HEK293 (cell line): ENCODE measurements around the gene INSRR.
A peak's percentile ranks its signal among the peaks of the same experiment; 100 is the strongest.

Experiments
- CTCF ChIA-PET: fragments of 350-600 bp; formaldehyde crosslinking; extraction: SDS; loops from one replicate; lab custom pipeline; 2021; ENCODE audit warnings: antibody characterized with exemption; lab: Yijun Ruan, JAX
- POLR2A ChIA-PET: fragments of 300-600 bp; formaldehyde crosslinking; extraction: SDS; loops from one replicate; lab custom pipeline; 2020; ENCODE audit warnings: antibody characterized with exemption, inconsistent platforms; lab: Yijun Ruan, JAX
- H3K27ac ChIP-seq: fragments of 200-500 bp; sonication (Bioruptor generic); 2 replicates; pipeline ENCODE4 v1.5.1; 2014; ENCODE audit warnings: low read depth, low read length, control low read depth, inconsistent platforms; ENCODE audit errors: extremely low read depth
- H3K36me3 ChIP-seq, 2 experiments: fragments of 200-500 bp in 1 of 2; sonication (Bioruptor generic) in 1 of 2; 1 replicate in 1 of 2; 2 replicates in 1 of 2; pipeline ENCODE4 v1.5.1; 2014 to 2017; ENCODE audit warnings: inconsistent platforms in 2 of 2, low read length in 2 of 2; ENCODE audit not compliant: control insufficient read depth in 2 of 2, insufficient read depth in 1 of 2
- H3K4me1 ChIP-seq: fragments of 200-500 bp; sonication (Bioruptor generic); 2 replicates; pipeline ENCODE4 v1.5.1; 2014; ENCODE audit warnings: mild to moderate bottlenecking, low read length, inconsistent platforms; ENCODE audit not compliant: control insufficient read depth, insufficient read depth
- H3K4me3 ChIP-seq: 2 replicates; pipeline ENCODE4 v1.5.1; 2011; ENCODE audit warnings: low read depth, mild to moderate bottlenecking, control low read depth, low read length, moderate library complexity
- H3K9me3 ChIP-seq: fragments of 200-500 bp; sonication (Bioruptor generic); 2 replicates; pipeline ENCODE4 v1.5.1; 2014; ENCODE audit warnings: low read depth, low read length, inconsistent platforms; ENCODE audit not compliant: control insufficient read depth, insufficient read depth
- GLIS1 ChIP-seq: fragments of 450-650 bp; formaldehyde crosslinking; IDR thresholded peaks from 2 replicates; pipeline ENCODE4 v1.5.1; 2016; ENCODE audit warnings: missing biosample characterization, missing genetic modification characterization
- GLIS2 ChIP-seq: fragments of 450-650 bp; formaldehyde crosslinking; IDR thresholded peaks from 2 replicates; pipeline ENCODE4 v1.5.1; 2016; ENCODE audit warnings: missing biosample characterization, missing genetic modification characterization
- KLF16 ChIP-seq: fragments of 450-650 bp; formaldehyde crosslinking; IDR thresholded peaks from 2 replicates; pipeline ENCODE4 v1.5.1; 2017; ENCODE audit warnings: missing biosample characterization, missing genetic modification characterization
- SETDB1 ChIP-seq: IDR thresholded peaks from one replicate; pipeline ENCODE4 v1.6.1; 2017; ENCODE audit warnings: mild to moderate bottlenecking, low read length, moderate library complexity, mixed read lengths; ENCODE audit not compliant: insufficient read length
- ZBTB10 ChIP-seq: fragments of 450-650 bp; formaldehyde crosslinking; IDR thresholded peaks from 2 replicates; pipeline ENCODE4 v1.5.1; 2016; ENCODE audit warnings: missing biosample characterization, missing genetic modification characterization
- ZBTB26 ChIP-seq: fragments of 450-650 bp; formaldehyde crosslinking; optimal IDR thresholded peaks from 2 replicates; pipeline ENCODE3; 2016; ENCODE audit warnings: missing biosample characterization, mild to moderate bottlenecking, missing genetic modification characterization
- ZBTB48 ChIP-seq: fragments of 450-650 bp; formaldehyde crosslinking; IDR thresholded peaks from 2 replicates; pipeline ENCODE4 v1.5.1; 2016; ENCODE audit warnings: missing biosample characterization, missing genetic modification characterization
- ZBTB7A ChIP-seq: fragments of 450-650 bp; formaldehyde crosslinking; IDR thresholded peaks from 2 replicates; pipeline ENCODE4 v1.5.1; 2016; ENCODE audit warnings: low read depth, missing biosample characterization, missing genetic modification characterization
- ZEB2 ChIP-seq: fragments of 450-650 bp; formaldehyde crosslinking; IDR thresholded peaks from 2 replicates; pipeline ENCODE4 v1.5.1; 2016; ENCODE audit warnings: missing biosample characterization, missing genetic modification characterization
- ZNF10 ChIP-seq: fragments of 450-650 bp; formaldehyde crosslinking; IDR thresholded peaks from 2 replicates; pipeline ENCODE4 v1.5.1; 2017; ENCODE audit warnings: missing biosample characterization, missing genetic modification characterization
- ZNF274 ChIP-seq, 2 experiments: fragments of 200-500 bp in 1 of 2; fragments of 450-650 bp in 1 of 2; sonication (Bioruptor generic) in 1 of 2; formaldehyde crosslinking in 1 of 2; IDR thresholded peaks; 2 replicates each; pipeline versions ENCODE4 v1.5.1 to v1.6.1; 2014 to 2016; ENCODE audit warnings: borderline replicate concordance in 1 of 2, inconsistent platforms in 1 of 2, low read length in 1 of 2, missing biosample characterization in 1 of 2, missing genetic modification characterization in 1 of 2
- ZNF398 ChIP-seq: fragments of 450-650 bp; formaldehyde crosslinking; IDR thresholded peaks from 2 replicates; pipeline ENCODE4 v1.5.1; 2017; ENCODE audit warnings: missing biosample characterization, missing genetic modification characterization
- ZNF629 ChIP-seq: fragments of 450-650 bp; formaldehyde crosslinking; IDR thresholded peaks from 2 replicates; pipeline ENCODE4 v1.5.1; 2017; ENCODE audit warnings: missing biosample characterization, missing genetic modification characterization
- ZNF707 ChIP-seq: fragments of 450-650 bp; formaldehyde crosslinking; IDR thresholded peaks from 2 replicates; pipeline ENCODE4 v1.5.1; 2016; ENCODE audit warnings: missing biosample characterization, missing genetic modification characterization
- TF ChIP-seq, protein P1 (sequence below): fragments of 450-650 bp; formaldehyde crosslinking; IDR thresholded peaks from 2 replicates; pipeline ENCODE4; 2016; ENCODE audit warnings: missing biosample characterization, missing genetic modification characterization
- TF ChIP-seq, protein P2 (sequence below): fragments of 450-650 bp; formaldehyde crosslinking; IDR thresholded peaks from 2 replicates; pipeline ENCODE4 v1.5.1; 2016; ENCODE audit warnings: missing biosample characterization, missing genetic modification characterization, low read depth
- TF ChIP-seq, protein P3 (sequence below): sonication (generic); formaldehyde crosslinking; IDR thresholded peaks from 2 replicates; pipeline ENCODE4 v1.8.1; 2022; ENCODE audit warnings: mild to moderate bottlenecking, moderate library complexity, missing genetic modification reagents

INSRR gene

GRCh38 chr1:156882543-156882942 lies 23.6 kb upstream of the INSRR start:
- TF ChIP-seq ZNF274 (IDR thresholded peaks at IDR 0.05; ENCODE audit: low read length) (no peak), ZNF274 (tag by site-specific recombination; IDR thresholded peaks at IDR 0.05; ENCODE audit: borderline replicate concordance) (no peak), ZBTB48 (0 out of 2 replicates have a peak, but pooled peaks have one; percentile 19)
- Histone ChIP-seq H3K27ac (no peak overlapping the region), H3K4me3 (no peak overlapping the region), H3K36me3 (no peaks in the 10 kb centered on the region), H3K4me1 (no peaks in the 10 kb centered on the region), H3K9me3 (no peaks in the 10 kb centered on the region)
- POLR2A ChIA-PET, result no interaction called here
- CTCF ChIA-PET, result interaction anchor here (0.7 to 6.8 kb wide), 4 partner anchors 9 to 191 kb away, joined by 3 to 37 read pairs (median 8); partner anchors contain the start of gene NTRK1

GRCh38 chr1:156881663-156882062 lies 22.7 kb upstream of the INSRR start:
- no peaks in the 10 kb centered on the region for H3K9me3 ChIP-seq
- ChIA-PET POLR2A (no interaction called here), CTCF (interaction anchor here (1.3 to 6.8 kb wide), 2 partner anchors 9 to 156 kb away, joined by 4 to 37 read pairs; no protein-coding TSS in a partner anchor)
- no peaks in the 10 kb centered on the region for H3K36me3 ChIP-seq
- H3K4me3 ChIP-seq, result no peak overlapping the region
- H3K4me1 ChIP-seq, result no peaks in the 10 kb centered on the region
- no peak overlapping the region for H3K27ac ChIP-seq
- TF ChIP-seq GLIS2 (tag by site-specific recombination), result 0 out of 2 replicates have a peak, but pooled peaks have one; percentile 4
- TF ChIP-seq, protein P1, sequence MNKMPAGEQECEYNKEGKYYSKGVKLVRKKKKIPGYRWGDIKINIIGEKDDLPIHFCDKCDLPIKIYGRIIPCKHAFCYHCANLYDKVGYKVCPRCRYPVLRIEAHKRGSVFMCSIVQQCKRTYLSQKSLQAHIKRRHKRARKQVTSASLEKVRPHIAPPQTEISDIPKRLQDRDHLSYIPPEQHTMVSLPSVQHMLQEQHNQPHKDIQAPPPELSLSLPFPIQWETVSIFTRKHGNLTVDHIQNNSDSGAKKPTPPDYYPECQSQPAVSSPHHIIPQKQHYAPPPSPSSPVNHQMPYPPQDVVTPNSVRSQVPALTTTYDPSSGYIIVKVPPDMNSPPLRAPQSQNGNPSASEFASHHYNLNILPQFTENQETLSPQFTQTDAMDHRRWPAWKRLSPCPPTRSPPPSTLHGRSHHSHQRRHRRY, result no peak
- peak; percentile 41 for TF ChIP-seq GLIS1 (tag by site-specific recombination)
- 0 out of 2 replicates have a peak, but pooled peaks have one; percentile 47 for TF ChIP-seq ZEB2 (tag by site-specific recombination)
- no peak for TF ChIP-seq ZBTB26 (tag by site-specific recombination)
- TF ChIP-seq, protein P2, sequence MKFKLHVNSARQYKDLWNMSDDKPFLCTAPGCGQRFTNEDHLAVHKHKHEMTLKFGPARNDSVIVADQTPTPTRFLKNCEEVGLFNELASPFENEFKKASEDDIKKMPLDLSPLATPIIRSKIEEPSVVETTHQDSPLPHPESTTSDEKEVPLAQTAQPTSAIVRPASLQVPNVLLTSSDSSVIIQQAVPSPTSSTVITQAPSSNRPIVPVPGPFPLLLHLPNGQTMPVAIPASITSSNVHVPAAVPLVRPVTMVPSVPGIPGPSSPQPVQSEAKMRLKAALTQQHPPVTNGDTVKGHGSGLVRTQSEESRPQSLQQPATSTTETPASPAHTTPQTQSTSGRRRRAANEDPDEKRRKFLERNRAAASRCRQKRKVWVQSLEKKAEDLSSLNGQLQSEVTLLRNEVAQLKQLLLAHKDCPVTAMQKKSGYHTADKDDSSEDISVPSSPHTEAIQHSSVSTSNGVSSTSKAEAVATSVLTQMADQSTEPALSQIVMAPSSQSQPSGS, result peak; percentile 76
- TF ChIP-seq KLF16 (tag by site-specific recombination), result no peak
- TF ChIP-seq, protein P3, sequence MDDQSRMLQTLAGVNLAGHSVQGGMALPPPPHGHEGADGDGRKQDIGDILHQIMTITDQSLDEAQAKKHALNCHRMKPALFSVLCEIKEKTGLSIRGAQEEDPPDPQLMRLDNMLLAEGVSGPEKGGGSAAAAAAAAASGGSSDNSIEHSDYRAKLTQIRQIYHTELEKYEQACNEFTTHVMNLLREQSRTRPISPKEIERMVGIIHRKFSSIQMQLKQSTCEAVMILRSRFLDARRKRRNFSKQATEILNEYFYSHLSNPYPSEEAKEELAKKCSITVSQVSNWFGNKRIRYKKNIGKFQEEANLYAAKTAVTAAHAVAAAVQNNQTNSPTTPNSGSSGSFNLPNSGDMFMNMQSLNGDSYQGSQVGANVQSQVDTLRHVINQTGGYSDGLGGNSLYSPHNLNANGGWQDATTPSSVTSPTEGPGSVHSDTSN (CRISPR knock-in tag), result no peak
- TF ChIP-seq SETDB1, result no peak
- peak; percentile 76 for TF ChIP-seq ZNF398 (tag by site-specific recombination)
- peak; percentile 54; the same call in 1 of the 2 replicates for TF ChIP-seq ZNF629 (tag by site-specific recombination)

DNA sequence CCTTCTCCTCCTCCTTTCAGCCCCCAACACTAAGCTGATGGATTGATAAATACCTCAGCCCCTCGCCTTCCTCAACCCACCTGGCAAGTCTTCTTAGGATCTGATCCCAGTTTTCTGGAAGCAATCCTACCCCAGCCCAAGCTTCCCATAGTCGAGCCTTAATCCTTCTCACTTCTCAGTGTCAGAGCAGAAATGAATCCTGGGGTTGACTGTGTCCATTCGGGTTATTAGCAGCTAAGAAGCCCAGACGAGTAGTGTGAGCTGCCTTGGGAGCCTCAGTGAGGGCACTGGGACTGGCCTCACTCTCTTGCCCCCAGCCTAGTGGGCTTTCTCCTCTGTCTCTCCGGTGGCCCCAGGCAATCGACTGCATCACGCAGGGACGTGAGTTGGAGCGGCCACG lies 22.2 kb upstream of the INSRR start:
- POLR2A ChIA-PET, result no interaction called here
- H3K9me3 ChIP-seq, result no peaks in the 10 kb centered on the region
- no peaks in the 10 kb centered on the region for H3K4me1 ChIP-seq
- H3K36me3 ChIP-seq, result no peaks in the 10 kb centered on the region
- H3K4me3 ChIP-seq, result no peak overlapping the region
- TF ChIP-seq ZBTB10 (tag by site-specific recombination), result no peak
- TF ChIP-seq ZNF707 (tag by site-specific recombination), result no peak
- no peak for TF ChIP-seq ZBTB7A
- TF ChIP-seq, protein P1, result no peak
- TF ChIP-seq ZNF10 (tag by site-specific recombination), result no peak
- H3K27ac ChIP-seq, result no peak overlapping the region
- CTCF ChIA-PET, result interaction anchor here (0.6 to 6.8 kb wide), 4 partner anchors 10 to 210 kb away, joined by 3 to 37 read pairs (median 4); partner anchors contain the start of gene NTRK1
